Thyroid gland (tissue), 4 donors: ENCODE measurements around the gene CYFIP2.

Experiments used
- CTCF ChIP-seq, 6 experiments: fragments of 200-600 bp in 3 of 6; fragments of 450-650 bp in 3 of 6; sonication (generic) in 3 of 6; IDR thresholded peaks; one replicate each; pipeline ENCODE4 v1.5.1; 2016 to 2019; ENCODE audit warnings: antibody characterized with exemption in 6 of 6, mild to moderate bottlenecking in 2 of 6, inconsistent platforms in 1 of 6, moderate library complexity in 1 of 6
- POLR2A ChIP-seq, 2 donors: fragments of 450-650 bp; IDR thresholded peaks; one replicate each; pipeline ENCODE4 v1.6.1; 2017; ENCODE audit warnings: antibody characterized with exemption in 2 of 2, mild to moderate bottlenecking in 2 of 2, moderate library complexity in 1 of 2

GRCh38 chr5:157336423-157336744 is 70.5 kb downstream of the CYFIP2 start:
- TF ChIP-seq CTCF (IDR thresholded peaks at IDR 0.05) (no peak), POLR2A (IDR thresholded peaks at IDR 0.05) (no peak)
